GM19025 (cell line): ENCODE measurements around the gene SLC35B2.

Experiments
- ATAC-seq: cut with Tn5 transposase; IDR thresholded peaks from one replicate; pipeline ENCODE4 v1.9.1; 2021; ENCODE audit warnings: mild to moderate bottlenecking, low read depth, moderate library complexity; ENCODE audit not compliant: unreplicated experiment

The SLC35B2 gene

DNA sequence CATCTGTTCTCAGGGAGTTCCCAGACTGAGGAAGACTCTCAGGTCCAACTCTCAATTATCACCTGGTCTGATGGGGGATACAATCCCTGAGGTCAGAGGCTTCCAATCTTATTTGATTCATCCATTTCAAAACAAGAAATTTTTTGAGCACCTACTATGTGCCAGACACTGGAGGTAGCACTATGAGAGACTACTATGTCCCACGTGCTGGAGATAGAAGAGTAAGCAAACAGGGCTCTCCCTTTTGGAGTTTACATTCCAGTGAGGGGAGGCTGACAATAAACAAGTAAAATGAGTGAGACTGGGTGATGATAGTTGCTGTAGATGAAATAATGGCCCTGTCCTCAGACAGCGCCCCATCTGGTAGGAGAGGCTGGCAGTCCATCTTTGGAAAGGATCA is 29.4 kb upstream of the SLC35B2 start:
- no peak for ATAC-seq

GRCh38 chr6:44286285-44286565 is 28.9 kb upstream of the SLC35B2 start:
- no peak for ATAC-seq

GRCh38 chr6:44285552-44286284 is 28.4 kb upstream of the SLC35B2 start:
- no peak for ATAC-seq

GRCh38 chr6:44284867-44285266 is 27.5 kb upstream of the SLC35B2 start:
- no peak for ATAC-seq

DNA sequence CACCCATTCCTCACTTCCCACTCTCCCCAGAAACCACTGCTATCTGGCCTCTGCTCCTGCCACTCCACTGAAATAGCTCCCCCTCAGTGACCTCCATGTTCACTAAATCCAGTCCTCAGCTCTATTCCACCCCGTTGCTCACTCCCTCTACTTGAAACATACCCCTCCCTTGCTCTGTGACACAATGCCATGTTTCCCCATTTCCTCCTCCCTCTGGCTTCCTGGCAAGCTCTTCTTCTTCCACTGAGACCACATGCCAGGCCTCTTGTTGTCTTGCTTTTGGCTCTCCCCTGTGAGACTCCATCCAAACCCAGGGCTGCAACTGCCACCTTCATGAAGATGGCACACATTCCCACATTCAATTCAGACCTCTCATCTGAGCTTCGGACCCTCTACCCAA is 26.8 kb upstream of the SLC35B2 start:
- ATAC-seq: no peak

- no peak for ATAC-seq
Measured at GRCh38 chr6:44278774-44279697, 21.7 kb upstream of the SLC35B2 start.

DNA sequence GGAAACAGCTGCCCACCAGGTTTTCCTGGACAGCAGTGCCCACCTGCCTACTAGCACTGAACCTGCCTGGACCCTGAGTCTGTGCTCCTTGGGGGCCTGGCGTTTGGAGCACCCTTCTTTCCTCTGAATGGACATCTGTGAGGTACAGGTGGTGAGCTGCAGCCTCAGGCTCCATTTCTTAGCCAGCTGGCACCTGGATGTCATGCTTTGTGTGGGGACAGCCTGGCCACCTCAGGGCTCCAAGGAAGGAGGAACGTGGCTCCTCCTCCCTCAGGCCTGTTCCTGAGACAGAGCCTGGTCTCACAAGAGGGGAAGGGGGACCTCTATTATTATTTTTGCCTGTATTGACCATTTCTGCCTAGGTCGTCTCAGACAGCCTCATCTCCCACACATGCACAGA is 21.0 kb upstream of the SLC35B2 start:
- ATAC-seq: no peak

GRCh38 chr6:44277763-44278162 is 20.4 kb upstream of the SLC35B2 start:
- ATAC-seq: no peak

GRCh38 chr6:44276667-44277640 is 19.6 kb upstream of the SLC35B2 start:
- no peak for ATAC-seq

- no peak for ATAC-seq
Measured at GRCh38 chr6:44275749-44276648, 18.7 kb upstream of the SLC35B2 start.

- no peak for ATAC-seq
Measured at GRCh38 chr6:44275271-44275748, 18.0 kb upstream of the SLC35B2 start.

- no peak for ATAC-seq
Measured at GRCh38 chr6:44273617-44274016, 16.3 kb upstream of the SLC35B2 start.

GRCh38 chr6:44272999-44273566 is 15.8 kb upstream of the SLC35B2 start:
- no peak for ATAC-seq

DNA sequence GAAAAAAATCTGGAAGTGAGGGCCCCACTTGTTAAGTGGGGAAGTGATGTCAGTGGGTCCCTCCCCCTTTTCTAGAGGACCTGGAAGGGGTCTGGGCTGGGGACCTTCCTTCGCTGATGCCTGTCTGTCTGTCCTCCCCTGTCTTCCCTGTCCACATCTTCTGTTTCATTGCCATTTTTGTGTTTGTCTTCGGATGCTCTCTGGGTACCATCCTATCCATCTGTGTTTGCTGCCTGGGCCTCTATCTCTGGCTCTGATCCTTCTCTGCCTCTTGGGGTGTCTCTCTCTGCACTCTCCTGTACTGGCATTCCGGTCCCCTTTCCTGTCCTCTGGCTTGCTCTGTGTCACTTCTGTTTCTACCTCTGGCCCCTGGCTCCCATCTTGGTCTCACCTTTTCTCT is 15.2 kb upstream of the SLC35B2 start:
- ATAC-seq: no peak

GRCh38 chr6:44271914-44272313 is 14.6 kb upstream of the SLC35B2 start:
- no peak for ATAC-seq

DNA sequence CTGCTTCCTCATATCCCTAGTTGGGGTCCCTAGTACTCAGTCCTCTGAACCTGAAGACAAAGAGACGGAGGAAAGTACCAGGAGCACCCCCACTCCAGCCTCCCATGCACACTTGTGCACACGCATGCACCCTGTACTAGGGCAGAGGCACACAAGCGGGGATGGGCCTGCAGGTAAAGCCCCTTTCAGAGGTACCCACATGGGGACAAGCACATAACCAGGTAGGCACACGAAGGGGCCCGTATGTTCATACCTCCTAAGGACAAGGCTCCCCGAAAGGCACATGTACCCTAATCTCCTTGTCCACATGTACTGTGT is 14.0 kb upstream of the SLC35B2 start:
- no peak for ATAC-seq

DNA sequence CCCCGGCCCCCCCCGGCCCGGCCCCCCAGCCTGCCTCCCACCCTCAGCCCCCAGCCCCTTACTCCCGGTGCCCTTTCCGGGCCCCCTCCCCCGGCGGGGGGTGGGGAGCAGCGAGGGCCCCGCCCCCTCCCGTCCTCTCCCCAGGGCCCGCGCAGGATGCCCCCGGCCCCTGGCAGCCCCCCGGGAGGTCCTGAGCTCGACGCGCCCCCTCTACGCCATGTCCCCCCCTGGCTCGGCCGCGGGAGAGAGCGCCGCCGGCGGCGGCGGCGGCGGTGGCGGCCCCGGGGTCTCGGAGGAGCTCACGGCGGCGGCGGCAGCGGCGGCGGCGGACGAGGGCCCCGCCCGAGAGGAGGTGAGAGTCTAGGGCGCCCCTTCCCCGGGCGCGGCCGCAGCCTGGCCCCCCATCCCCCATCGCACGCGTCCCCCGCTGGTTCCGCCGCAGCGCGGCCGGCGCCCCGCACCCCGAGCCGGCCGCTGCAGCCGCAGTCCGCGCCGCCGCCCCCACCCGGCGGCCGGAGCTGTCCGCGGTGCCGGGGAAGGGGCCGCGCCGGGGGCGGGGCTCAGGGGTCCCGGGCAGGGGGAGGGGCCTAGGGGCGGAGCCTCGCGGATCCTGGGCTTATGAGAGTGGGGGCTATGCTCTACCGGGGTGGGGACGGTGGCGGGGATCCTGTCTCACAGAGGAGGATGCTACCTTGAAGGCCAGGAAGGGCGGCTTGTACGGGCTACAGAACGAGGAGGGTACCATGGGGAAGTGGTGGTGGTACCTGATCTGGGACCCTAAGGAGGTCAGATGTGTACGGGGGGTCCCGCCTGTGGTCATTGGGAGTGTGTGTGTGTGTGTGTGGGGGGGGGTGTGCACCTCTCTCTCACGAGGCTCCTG is 13.4 kb upstream of the SLC35B2 start:
- no peak for ATAC-seq

DNA sequence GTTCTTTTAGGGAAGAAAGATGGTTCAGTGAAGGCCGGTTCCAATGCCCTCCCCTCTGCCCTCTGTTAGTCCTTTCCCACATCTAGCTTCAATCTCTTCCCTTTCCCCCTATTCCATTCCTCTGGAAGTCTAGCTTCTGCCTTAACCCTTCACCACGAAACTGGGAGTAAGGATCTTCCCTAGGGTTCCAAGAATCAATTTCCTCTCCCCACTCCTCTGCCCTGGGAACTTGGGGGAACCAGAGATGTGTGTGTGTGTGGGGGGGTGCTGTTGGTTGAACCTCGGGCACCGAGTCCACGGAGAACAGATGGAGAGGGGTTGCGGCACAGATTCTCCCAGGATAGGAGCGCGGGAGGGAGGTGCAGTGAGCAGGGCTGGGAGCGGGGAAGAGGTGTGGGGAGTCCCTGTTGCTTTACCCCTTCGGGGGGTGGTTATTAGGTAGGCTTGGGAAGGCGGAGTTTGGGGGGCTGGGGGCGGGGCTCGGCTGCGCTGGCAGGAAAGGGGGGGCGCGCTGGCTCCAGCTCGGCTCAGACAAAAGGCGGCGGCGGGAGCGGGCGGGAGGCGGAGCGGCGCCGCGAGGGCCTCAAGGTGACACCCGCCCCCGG is 12.7 kb upstream of the SLC35B2 start, which contains the start of gene TMEM151B:
TSS of gene TMEM151B (plus strand) at position 530 of the 605 bp plus-strand sequence. CDS start 293 bp downstream, outside the sequence.
- ATAC-seq: no peak
